Osteocyte (in vitro differentiated cells): ENCODE data around the gene ETV3. TPM values are rescaled to one million over a fixed set of nuclear protein-coding genes. Genes with fewer than 3 reads are reported as not detected.

Source experiments
- DNase-seq: peaks from one replicate; pipeline ENCODE4 v3.0.0; 2021; ENCODE audit warnings: mixed read lengths; ENCODE audit not compliant: unreplicated experiment; ENCODE audit errors: extremely low spot score
- H3K27ac Mint-ChIP-seq: one replicate; pipeline ENCODE4 v1.8.0; 2021; ENCODE audit warnings: mild to moderate bottlenecking, mixed read lengths; ENCODE audit not compliant: unreplicated experiment
- H3K27me3 Mint-ChIP-seq: one replicate; pipeline ENCODE4 v1.8.0; 2021; ENCODE audit warnings: mixed read lengths; ENCODE audit not compliant: unreplicated experiment
- H3K36me3 Mint-ChIP-seq: one replicate; pipeline ENCODE4 v1.8.0; 2021; ENCODE audit warnings: mixed read lengths; ENCODE audit not compliant: unreplicated experiment
- H3K4me1 Mint-ChIP-seq: one replicate; pipeline ENCODE4 v1.8.0; 2021; ENCODE audit warnings: mixed read lengths; ENCODE audit not compliant: unreplicated experiment
- H3K4me3 Mint-ChIP-seq: one replicate; pipeline ENCODE4 v1.8.0; 2021; ENCODE audit warnings: mild to moderate bottlenecking, moderate library complexity, mixed read lengths; ENCODE audit not compliant: unreplicated experiment
- H3K9me3 Mint-ChIP-seq: one replicate; pipeline ENCODE4 v1.8.0; 2021; ENCODE audit warnings: mixed read lengths; ENCODE audit not compliant: unreplicated experiment
- CTCF ChIP-seq: fragments of 200-600 bp; sonication (generic); IDR thresholded peaks from 2 replicates; pipeline ENCODE4 v1.5.0; 2021; ENCODE audit warnings: antibody characterized with exemption, mild to moderate bottlenecking, moderate library complexity
- total RNA-seq: library from RNA; stranded (reverse); gene quantifications from 2 replicates; pipeline ENCODE4 v1.2.1, GENCODE V29; 2021

ETV3 gene
- total RNA-seq, 1 donor from 2014 or later: 28.5 TPM

GRCh38 chr1:157113631-157114030 is 24.6 kb downstream of the ETV3 start:
- no peaks in the 10 kb centered on the region for H3K4me1 Mint-ChIP-seq
- H3K27me3 Mint-ChIP-seq: peaks cover 12% of the 10 kb centered on the region
- H3K9me3 Mint-ChIP-seq: no peaks in the 10 kb centered on the region
- no peak overlapping the region for H3K27ac Mint-ChIP-seq
- DNase-seq: no peak
- no peak overlapping the region for H3K4me3 Mint-ChIP-seq
- H3K36me3 Mint-ChIP-seq: no peaks in the 10 kb centered on the region
- TF ChIP-seq CTCF: no peak

DNA sequence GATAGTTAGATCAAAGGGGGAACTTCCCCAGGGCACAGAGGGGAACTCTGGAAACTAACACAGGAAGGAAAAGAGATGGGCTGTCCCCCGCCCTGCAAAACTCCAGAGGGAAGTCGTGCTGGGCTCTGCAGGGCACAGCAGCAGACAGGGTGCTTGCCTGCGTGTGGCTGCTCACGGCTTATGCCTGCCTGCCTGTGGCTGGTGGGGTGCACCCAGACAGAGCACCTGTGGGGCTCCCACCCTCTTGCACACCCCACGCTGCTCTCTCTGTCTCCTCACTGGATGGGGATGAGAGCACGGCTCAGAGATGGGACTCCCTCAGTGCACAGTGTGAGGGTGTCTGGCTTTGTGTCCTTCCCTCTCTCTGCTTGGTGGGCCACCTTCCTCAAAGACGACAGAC is 25.1 kb downstream of the ETV3 start:
- no peak for TF ChIP-seq CTCF
- H3K27me3 Mint-ChIP-seq: peaks cover 12% of the 10 kb centered on the region
- no peak for DNase-seq

DNA sequence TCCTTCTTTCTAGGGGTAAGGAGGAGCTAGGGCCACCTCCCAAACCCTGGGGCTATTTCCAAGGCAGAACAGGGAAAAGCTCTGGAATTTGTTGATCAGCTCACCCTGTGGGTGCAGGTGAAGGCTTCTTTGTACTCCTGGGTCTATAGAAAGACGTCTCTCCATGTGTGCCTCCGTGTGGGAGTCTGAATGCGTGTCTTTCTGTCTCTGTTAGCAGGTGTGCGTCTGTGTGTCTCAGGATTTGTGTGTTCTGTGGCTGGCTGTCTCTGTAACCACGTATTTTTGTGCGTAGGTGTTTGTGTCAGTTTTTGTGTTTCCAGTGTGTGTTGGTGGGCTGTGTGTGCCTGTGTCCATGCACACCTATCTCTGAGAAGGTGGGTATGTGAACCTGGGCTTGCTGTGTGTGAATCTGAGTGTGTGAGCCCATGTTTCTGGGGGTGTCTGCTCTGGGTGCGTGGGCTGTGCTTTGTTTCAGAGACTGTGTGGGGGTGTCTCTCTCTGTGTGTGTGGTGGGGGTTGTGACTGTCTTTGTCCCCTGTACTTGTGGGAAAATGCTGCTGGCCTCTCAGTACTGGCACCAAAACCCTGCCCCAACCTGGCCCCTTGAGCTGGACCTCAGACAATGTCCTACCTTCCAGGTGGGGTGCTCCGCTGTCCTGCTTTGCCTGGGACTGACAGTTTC is 25.9 kb downstream of the ETV3 start:
- H3K4me3 Mint-ChIP-seq: no peak overlapping the region
- no peaks in the 10 kb centered on the region for H3K4me1 Mint-ChIP-seq

More for the DNA sequence above, 25.1 kb downstream of the ETV3 start:
- no peak overlapping the region for H3K4me3 Mint-ChIP-seq
- no peaks in the 10 kb centered on the region for H3K9me3 Mint-ChIP-seq
- no peaks in the 10 kb centered on the region for H3K4me1 Mint-ChIP-seq
- H3K27ac Mint-ChIP-seq: no peak overlapping the region
- H3K36me3 Mint-ChIP-seq: no peaks in the 10 kb centered on the region

DNA sequence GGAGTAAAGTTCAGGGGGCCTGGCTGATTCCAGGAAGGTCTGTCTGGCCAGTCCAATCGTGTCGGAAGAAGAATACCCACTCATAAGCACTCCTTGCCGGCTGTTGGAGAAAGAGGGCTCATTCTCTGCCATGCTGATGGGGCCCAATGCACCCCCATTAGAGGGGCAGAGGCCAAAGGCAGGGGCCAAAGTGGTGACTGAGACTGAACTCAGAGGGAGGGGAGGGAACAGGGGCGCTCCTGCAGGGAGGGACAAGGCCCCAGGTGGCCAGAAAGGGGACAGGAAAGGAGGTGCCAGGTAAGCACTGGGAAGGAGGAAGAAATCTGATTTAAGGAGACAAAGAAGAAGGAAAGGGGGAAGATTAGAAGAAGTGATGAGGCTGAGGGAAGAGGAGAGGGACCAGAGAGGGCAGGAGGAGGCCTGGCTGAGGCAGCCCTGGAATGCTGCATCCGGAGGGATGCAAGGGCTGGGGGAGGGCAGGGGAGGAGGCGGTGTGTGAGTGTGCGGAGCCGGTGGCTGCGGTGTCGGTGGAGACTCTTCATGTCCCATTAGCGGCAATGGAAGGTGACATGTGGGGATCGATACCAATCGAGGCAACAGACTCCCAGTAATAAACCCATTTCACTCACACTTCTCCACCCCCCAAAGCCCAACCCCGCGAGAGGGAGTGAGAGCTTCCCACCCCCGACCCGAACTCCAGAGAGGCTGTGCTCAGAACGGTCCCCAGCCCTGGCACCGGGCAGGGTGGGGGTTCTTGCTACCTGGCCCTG is 26.6 kb downstream of the ETV3 start:
- DNase-seq: no peak
- Mint-ChIP-seq H3K36me3 (no peaks in the 10 kb centered on the region), H3K4me1 (peaks cover 4% of the 10 kb centered on the region), H3K9me3 (no peaks in the 10 kb centered on the region), H3K27me3 (peaks cover 12% of the 10 kb centered on the region), H3K4me3 (no peak overlapping the region), H3K27ac (no peak overlapping the region)
- TF ChIP-seq CTCF: no peak

More for the DNA sequence above, 25.9 kb downstream of the ETV3 start:
- Mint-ChIP-seq H3K27ac (no peak overlapping the region), H3K36me3 (no peaks in the 10 kb centered on the region), H3K9me3 (no peaks in the 10 kb centered on the region), H3K27me3 (peaks cover 12% of the 10 kb centered on the region)
- no peak for TF ChIP-seq CTCF
- no peak for DNase-seq

DNA sequence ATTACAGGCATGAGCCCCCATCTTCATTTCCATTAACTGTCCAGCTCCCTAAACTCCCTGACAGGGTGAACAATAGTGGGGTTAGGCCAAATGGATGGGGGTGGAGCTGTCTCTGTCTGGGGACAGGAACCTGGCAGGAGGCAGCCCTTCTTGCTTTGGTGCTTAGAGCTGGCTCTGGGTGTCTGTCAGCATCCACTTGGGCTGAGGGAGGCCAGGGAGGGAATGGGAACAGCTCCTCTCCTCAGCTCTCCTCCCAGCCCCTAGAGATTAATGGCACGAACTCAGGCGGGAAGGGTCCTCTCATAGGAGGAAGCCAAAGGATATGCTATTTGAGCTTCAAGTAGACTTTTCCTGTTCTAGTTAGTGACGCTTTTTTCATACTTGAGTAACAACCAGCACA is 27.5 kb downstream of the ETV3 start:
- Mint-ChIP-seq H3K4me1 (peaks cover 13% of the 10 kb centered on the region), H3K36me3 (no peaks in the 10 kb centered on the region), H3K27ac (no peak overlapping the region), H3K4me3 (no peak overlapping the region), H3K27me3 (peaks cover 12% of the 10 kb centered on the region), H3K9me3 (no peaks in the 10 kb centered on the region)
- TF ChIP-seq CTCF: no peak
- no peak for DNase-seq
